HCT116 (cell line): ENCODE results near the gene MAPK8IP3. TPM values are rescaled to one million over a fixed set of nuclear protein-coding genes. Genes with fewer than 3 reads are reported as not detected.

ENCODE experiments used
- ATAC-seq: fragments of 200-7000 bp; cut with Tn5 transposase; 2 replicates; pipeline ENCODE4 v1.9.1; 2020; ENCODE audit warnings: mild to moderate bottlenecking, moderate library complexity
- BruUV-seq: library from RNA; stranded (reverse); fragments of 400-500 nt; replicated peaks from 2 replicates; lab custom pipeline; 2021; lab: Mats Ljungman, UMichigan
- CTCF ChIA-PET: fragments of 300-600 bp; sonication (Branson Sonifier 250); formaldehyde crosslinking; loops from one replicate; lab custom pipeline; 2021; ENCODE audit warnings: antibody characterized with exemption; lab: Charles Lee
- POLR2A ChIA-PET: fragments of 300-600, 350-600 bp; sonication (Branson Sonifier 250); formaldehyde crosslinking; loops from one replicate; lab custom pipeline; 2021; ENCODE audit warnings: antibody characterized with exemption; lab: Charles Lee
- RAD21 ChIA-PET, 2 experiments: fragments of 300-600 bp; sonication (Branson Sonifier 250); formaldehyde crosslinking; loops; one replicate each; lab custom pipeline; 2023; ENCODE audit warnings: low total read pairs in 2 of 2; ENCODE audit not compliant: uncharacterized antibody in 2 of 2, unreplicated experiment in 2 of 2, low non-redundant PET in 1 of 2; lab: Charles Lee
- DNase-seq: peaks from one replicate; pipeline ENCODE4 v3.0.0-alpha.2; 2010; ENCODE audit warnings: low read depth, low spot score
- H2AFZ ChIP-seq: fragments of 200-600 bp; shearing (Covaris generic), sonication (generic); 2 replicates; pipeline ENCODE4 v1.6.1; 2017; ENCODE audit warnings: low read depth, mixed run types, mixed read lengths, antibody characterized with exemption, low read length; ENCODE audit not compliant: poor library complexity, severe bottlenecking
- H3K27ac ChIP-seq: 2 replicates; pipeline ENCODE4 v1.5.1; 2012; ENCODE audit warnings: low read depth, low read length
- H3K27me3 ChIP-seq: fragments of 200-600 bp; sonication (generic); 2 replicates; pipeline ENCODE4 v1.6.1; 2016; ENCODE audit warnings: mixed run types, low read length, mixed read lengths; ENCODE audit not compliant: insufficient read depth
- H3K36me3 ChIP-seq, 2 experiments: fragments of 200-500 bp in 1 of 2; fragments of 200-600 bp in 1 of 2; sonication (Bioruptor generic) in 1 of 2; sonication (generic) in 1 of 2; 2 replicates each; pipeline versions ENCODE4 v1.5.1 to v1.6.1; 2014 to 2016; ENCODE audit warnings: low read length in 2 of 2, inconsistent platforms in 1 of 2, mixed read lengths in 1 of 2, mixed run types in 1 of 2; ENCODE audit not compliant: insufficient read depth in 2 of 2, control insufficient read depth in 1 of 2
- H3K4me1 ChIP-seq, 2 experiments: fragments of 200-600 bp in 1 of 2; sonication (generic) in 1 of 2; 2 replicates each; pipeline versions ENCODE4 v1.5.1 to v1.6.1; 2012 to 2017; ENCODE audit warnings: low read length in 2 of 2, inconsistent platforms in 1 of 2, mild to moderate bottlenecking in 1 of 2, mixed read lengths in 1 of 2, mixed run types in 1 of 2, moderate library complexity in 1 of 2; ENCODE audit not compliant: insufficient read depth in 2 of 2, control insufficient read depth in 1 of 2
- H3K4me2 ChIP-seq: fragments of 200-600 bp; sonication (generic); 2 replicates; pipeline ENCODE4 v1.6.1; 2017; ENCODE audit warnings: mixed run types, low read length, mixed read lengths
- H3K4me3 ChIP-seq, 2 experiments: fragments of 200-600 bp in 1 of 2; sonication (generic) in 1 of 2; replicated peaks in 1 of 2; 2 replicates each; pipeline ENCODE4 v1.5.1; 2011 to 2016; ENCODE audit warnings: low read length in 2 of 2, control low read depth in 1 of 2, low read depth in 1 of 2, mild to moderate bottlenecking in 1 of 2, mixed read lengths in 1 of 2, mixed run types in 1 of 2
- H3K79me2 ChIP-seq: fragments of 200-600 bp; sonication (generic); 2 replicates; pipeline ENCODE4 v1.6.1; 2017; ENCODE audit warnings: mild to moderate bottlenecking, mixed run types, low read length, moderate library complexity, mixed read lengths; ENCODE audit not compliant: insufficient read depth
- H3K9ac ChIP-seq: fragments of 200-600 bp; sonication (generic); 2 replicates; pipeline ENCODE4 v1.6.1; 2016; ENCODE audit warnings: low read length, mixed read lengths
- H3K9me2 ChIP-seq: fragments of 200-600 bp; sonication (generic), shearing (Covaris generic); 2 replicates; pipeline ENCODE4 v1.6.1; 2017; ENCODE audit warnings: mixed run types, mild to moderate bottlenecking, moderate library complexity; ENCODE audit not compliant: insufficient read depth
- H3K9me3 ChIP-seq, 2 experiments: fragments of 200-500 bp in 1 of 2; fragments of 200-600 bp in 1 of 2; sonication (Bioruptor generic) in 1 of 2; sonication (generic) in 1 of 2; 2 replicates each; pipeline ENCODE4 v1.6.1; 2014 to 2017; ENCODE audit warnings: low read length in 2 of 2, mixed read lengths in 2 of 2, inconsistent platforms in 1 of 2, low read depth in 1 of 2, mild to moderate bottlenecking in 1 of 2, mixed run types in 1 of 2, moderate library complexity in 1 of 2; ENCODE audit not compliant: control insufficient read depth in 1 of 2, insufficient read depth in 1 of 2
- H4K20me1 ChIP-seq: fragments of 200-600 bp; sonication (generic), shearing (Covaris generic); 2 replicates; pipeline ENCODE4 v1.6.1; 2017; ENCODE audit warnings: mixed run types, mild to moderate bottlenecking, moderate library complexity; ENCODE audit not compliant: insufficient read depth
- ELF1 ChIP-seq: IDR thresholded peaks from 2 replicates; pipeline ENCODE4 v1.6.1; 2012; ENCODE audit warnings: low read depth, borderline replicate concordance
- EZH2 ChIP-seq: fragments of 200-600 bp; sonication (generic); IDR thresholded peaks from 2 replicates; pipeline ENCODE4 v1.6.1; 2017; ENCODE audit warnings: antibody characterized with exemption, mixed run types
- JUND ChIP-seq: IDR thresholded peaks from 2 replicates; pipeline ENCODE4 v1.6.1; 2012
- POLR2AphosphoS5 ChIP-seq: IDR thresholded peaks from 2 replicates; pipeline ENCODE4 v1.6.1; 2011; ENCODE audit warnings: mild to moderate bottlenecking, low read depth, low read length, moderate library complexity
- SIN3A ChIP-seq: IDR thresholded peaks from 2 replicates; pipeline ENCODE4 v1.6.1; 2012; ENCODE audit warnings: low read depth
- SRF ChIP-seq: IDR thresholded peaks from 2 replicates; pipeline ENCODE4 v1.6.1; 2012; ENCODE audit warnings: low read depth
- TCF7L2 ChIP-seq: IDR thresholded peaks from 2 replicates; pipeline ENCODE4 v1.7.0; 2011; ENCODE audit warnings: borderline replicate concordance, inconsistent platforms; ENCODE audit not compliant: insufficient read depth, insufficient read length; ENCODE audit errors: extremely low read depth
- YY1 ChIP-seq: IDR thresholded peaks from 2 replicates; pipeline ENCODE4 v1.6.1; 2011; ENCODE audit warnings: low read length, low read depth, moderate library complexity, mild to moderate bottlenecking; ENCODE audit not compliant: insufficient replicate concordance; ENCODE audit errors: extremely low read depth
- ZNF274 ChIP-seq: fragments of 200-500 bp; sonication (Bioruptor generic); IDR thresholded peaks from 2 replicates; pipeline ENCODE4 v1.6.1; 2014; ENCODE audit warnings: mild to moderate bottlenecking, low read depth, low read length, inconsistent platforms
- intact Hi-C: fragments of 100-400 bp; cut with micrococcal nuclease; formaldehyde crosslinking; loops from 2 replicates; pipeline ENCODE4 v1.10.0; 2022
- total RNA-seq: library from RNA; stranded (reverse); gene quantifications from one replicate; pipeline ENCODE4 v1.2.1, GENCODE V29; 2021; ENCODE audit not compliant: unreplicated experiment
- TF ChIP-seq, protein P1 (sequence below): IDR thresholded peaks from 2 replicates; pipeline ENCODE4 v1.6.1; 2011; ENCODE audit warnings: mild to moderate bottlenecking, low read length, moderate library complexity; ENCODE audit not compliant: insufficient replicate concordance; ENCODE audit errors: extremely low read depth
- TF ChIP-seq, protein P2 (sequence below): IDR thresholded peaks from 2 replicates; pipeline ENCODE4 v1.6.1; 2012; ENCODE audit warnings: low read depth
- TF ChIP-seq, protein P3 (sequence below), 3 experiments: fragments of 200-600 bp in 1 of 3; sonication (generic) in 1 of 3; IDR thresholded peaks in 2 of 3; conservative IDR thresholded peaks in 1 of 3; 2 replicates each; pipeline ENCODE4 v1.5.1; 2012 to 2017; ENCODE audit warnings: low read depth in 2 of 3, low read length in 2 of 3, antibody characterized with exemption in 1 of 3, borderline replicate concordance in 1 of 3, control low read depth in 1 of 3, mild to moderate bottlenecking in 1 of 3, mixed read lengths in 1 of 3, mixed run types in 1 of 3, moderate library complexity in 1 of 3; ENCODE audit not compliant: insufficient read depth in 1 of 3

The MAPK8IP3 gene
- total RNA-seq, 1 experiment from 2014 or later, result 75.3 TPM

DNA sequence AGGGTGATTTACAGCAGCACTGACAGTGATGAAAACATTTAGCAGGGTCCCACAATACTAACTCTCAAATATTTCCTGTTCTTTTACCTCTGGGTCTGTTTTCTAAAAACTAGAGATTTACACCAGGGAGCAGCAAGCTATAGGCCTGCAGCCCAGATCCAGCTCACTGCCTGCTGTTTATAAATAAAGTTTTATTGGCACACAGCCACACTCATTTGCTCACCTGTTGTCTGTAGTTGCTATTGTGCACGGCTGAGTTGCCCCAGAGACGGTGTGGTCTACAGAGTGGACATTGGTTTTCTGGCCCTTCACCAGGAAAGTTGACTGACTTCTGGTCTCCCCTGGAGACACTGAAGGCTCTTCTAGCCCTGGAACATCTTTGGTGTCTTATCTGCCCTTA is 44.2 kb upstream of the MAPK8IP3 start:
- Histone ChIP-seq H2AFZ (no peak overlapping the region), H3K27me3 (no peaks in the 10 kb centered on the region), H3K4me3 (no peak overlapping the region), H3K79me2 (no peaks in the 10 kb centered on the region), H3K9me2 (no peaks in the 10 kb centered on the region), H3K9me3 (no peaks in the 10 kb centered on the region), H3K9ac (no peak overlapping the region), H3K27ac (no peak overlapping the region), H4K20me1 (no peaks in the 10 kb centered on the region), H3K4me1 (no peaks in the 10 kb centered on the region), H3K4me2 (no peak overlapping the region), H3K36me3 (peaks cover 19 to 30% of the 10 kb centered on the region in 2 experiments; a peak in 3 of 4 replicates)
- TF ChIP-seq JUND, result no peak
- ChIA-PET CTCF (no interaction called here), RAD21 (no interaction called here), POLR2A (no interaction called here)
- no peak for ATAC-seq
- no peak for DNase-seq
- intact Hi-C loops, result no loop called here
- no TSS peak for BruUV-seq

DNA sequence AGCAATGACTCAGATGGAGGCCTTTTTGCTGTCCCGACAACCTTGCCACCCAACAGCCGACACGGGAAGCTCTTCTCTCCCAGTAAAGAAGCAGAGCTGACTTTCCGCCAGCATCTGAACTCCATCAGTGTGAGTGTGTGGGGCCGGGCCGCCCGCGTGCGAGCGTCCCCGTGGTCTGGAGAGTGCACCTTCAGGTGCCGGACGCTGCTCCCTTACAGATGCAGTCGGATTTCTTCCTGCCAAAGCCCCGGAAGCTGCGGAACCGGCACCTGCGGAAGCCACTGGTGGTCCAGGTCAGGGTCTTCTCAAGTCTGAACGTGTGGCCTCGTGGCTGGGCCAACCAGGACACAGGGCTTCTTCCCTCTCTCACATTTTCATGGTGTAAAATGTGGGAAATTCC is 43.5 kb upstream of the MAPK8IP3 start:
- RAD21 ChIA-PET, result no interaction called here
- Histone ChIP-seq H4K20me1 (no peaks in the 10 kb centered on the region), H3K4me1 (no peaks in the 10 kb centered on the region), H3K4me2 (no peak overlapping the region), H3K79me2 (no peaks in the 10 kb centered on the region), H3K4me3 (no peak overlapping the region), H3K27ac (no peak overlapping the region), H3K36me3 (peaks cover 19 to 34% of the 10 kb centered on the region in 2 experiments; a peak in 3 of 4 replicates), H3K9me3 (no peaks in the 10 kb centered on the region), H3K9me2 (no peaks in the 10 kb centered on the region), H3K9ac (no peak overlapping the region), H2AFZ (no peak overlapping the region), H3K27me3 (no peaks in the 10 kb centered on the region)
- intact Hi-C loops, result no loop called here
- no TSS peak for BruUV-seq
- ATAC-seq (no peak), DNase-seq (no peak)
- POLR2A ChIA-PET, result no interaction called here
- CTCF ChIA-PET, result no interaction called here
- TF ChIP-seq ZNF274 (no peak), ELF1 (no peak), POLR2AphosphoS5 (no peak), SIN3A (no peak), YY1 (no peak), JUND (no peak), SRF (no peak), EZH2 (no peak), TCF7L2 (no peak)
- TF ChIP-seq, protein P1, sequence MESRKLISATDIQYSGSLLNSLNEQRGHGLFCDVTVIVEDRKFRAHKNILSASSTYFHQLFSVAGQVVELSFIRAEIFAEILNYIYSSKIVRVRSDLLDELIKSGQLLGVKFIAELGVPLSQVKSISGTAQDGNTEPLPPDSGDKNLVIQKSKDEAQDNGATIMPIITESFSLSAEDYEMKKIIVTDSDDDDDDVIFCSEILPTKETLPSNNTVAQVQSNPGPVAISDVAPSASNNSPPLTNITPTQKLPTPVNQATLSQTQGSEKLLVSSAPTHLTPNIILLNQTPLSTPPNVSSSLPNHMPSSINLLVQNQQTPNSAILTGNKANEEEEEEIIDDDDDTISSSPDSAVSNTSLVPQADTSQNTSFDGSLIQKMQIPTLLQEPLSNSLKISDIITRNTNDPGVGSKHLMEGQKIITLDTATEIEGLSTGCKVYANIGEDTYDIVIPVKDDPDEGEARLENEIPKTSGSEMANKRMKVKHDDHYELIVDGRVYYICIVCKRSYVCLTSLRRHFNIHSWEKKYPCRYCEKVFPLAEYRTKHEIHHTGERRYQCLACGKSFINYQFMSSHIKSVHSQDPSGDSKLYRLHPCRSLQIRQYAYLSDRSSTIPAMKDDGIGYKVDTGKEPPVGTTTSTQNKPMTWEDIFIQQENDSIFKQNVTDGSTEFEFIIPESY, result no peak
- TF ChIP-seq, protein P2, sequence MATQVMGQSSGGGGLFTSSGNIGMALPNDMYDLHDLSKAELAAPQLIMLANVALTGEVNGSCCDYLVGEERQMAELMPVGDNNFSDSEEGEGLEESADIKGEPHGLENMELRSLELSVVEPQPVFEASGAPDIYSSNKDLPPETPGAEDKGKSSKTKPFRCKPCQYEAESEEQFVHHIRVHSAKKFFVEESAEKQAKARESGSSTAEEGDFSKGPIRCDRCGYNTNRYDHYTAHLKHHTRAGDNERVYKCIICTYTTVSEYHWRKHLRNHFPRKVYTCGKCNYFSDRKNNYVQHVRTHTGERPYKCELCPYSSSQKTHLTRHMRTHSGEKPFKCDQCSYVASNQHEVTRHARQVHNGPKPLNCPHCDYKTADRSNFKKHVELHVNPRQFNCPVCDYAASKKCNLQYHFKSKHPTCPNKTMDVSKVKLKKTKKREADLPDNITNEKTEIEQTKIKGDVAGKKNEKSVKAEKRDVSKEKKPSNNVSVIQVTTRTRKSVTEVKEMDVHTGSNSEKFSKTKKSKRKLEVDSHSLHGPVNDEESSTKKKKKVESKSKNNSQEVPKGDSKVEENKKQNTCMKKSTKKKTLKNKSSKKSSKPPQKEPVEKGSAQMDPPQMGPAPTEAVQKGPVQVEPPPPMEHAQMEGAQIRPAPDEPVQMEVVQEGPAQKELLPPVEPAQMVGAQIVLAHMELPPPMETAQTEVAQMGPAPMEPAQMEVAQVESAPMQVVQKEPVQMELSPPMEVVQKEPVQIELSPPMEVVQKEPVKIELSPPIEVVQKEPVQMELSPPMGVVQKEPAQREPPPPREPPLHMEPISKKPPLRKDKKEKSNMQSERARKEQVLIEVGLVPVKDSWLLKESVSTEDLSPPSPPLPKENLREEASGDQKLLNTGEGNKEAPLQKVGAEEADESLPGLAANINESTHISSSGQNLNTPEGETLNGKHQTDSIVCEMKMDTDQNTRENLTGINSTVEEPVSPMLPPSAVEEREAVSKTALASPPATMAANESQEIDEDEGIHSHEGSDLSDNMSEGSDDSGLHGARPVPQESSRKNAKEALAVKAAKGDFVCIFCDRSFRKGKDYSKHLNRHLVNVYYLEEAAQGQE, result no peak
- TF ChIP-seq, protein P3, sequence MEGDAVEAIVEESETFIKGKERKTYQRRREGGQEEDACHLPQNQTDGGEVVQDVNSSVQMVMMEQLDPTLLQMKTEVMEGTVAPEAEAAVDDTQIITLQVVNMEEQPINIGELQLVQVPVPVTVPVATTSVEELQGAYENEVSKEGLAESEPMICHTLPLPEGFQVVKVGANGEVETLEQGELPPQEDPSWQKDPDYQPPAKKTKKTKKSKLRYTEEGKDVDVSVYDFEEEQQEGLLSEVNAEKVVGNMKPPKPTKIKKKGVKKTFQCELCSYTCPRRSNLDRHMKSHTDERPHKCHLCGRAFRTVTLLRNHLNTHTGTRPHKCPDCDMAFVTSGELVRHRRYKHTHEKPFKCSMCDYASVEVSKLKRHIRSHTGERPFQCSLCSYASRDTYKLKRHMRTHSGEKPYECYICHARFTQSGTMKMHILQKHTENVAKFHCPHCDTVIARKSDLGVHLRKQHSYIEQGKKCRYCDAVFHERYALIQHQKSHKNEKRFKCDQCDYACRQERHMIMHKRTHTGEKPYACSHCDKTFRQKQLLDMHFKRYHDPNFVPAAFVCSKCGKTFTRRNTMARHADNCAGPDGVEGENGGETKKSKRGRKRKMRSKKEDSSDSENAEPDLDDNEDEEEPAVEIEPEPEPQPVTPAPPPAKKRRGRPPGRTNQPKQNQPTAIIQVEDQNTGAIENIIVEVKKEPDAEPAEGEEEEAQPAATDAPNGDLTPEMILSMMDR (IDR thresholded peaks at IDR 0.05 in 2 of 3, conservative IDR thresholded peaks at IDR 0.05 in 1 of 3; ENCODE audit: borderline replicate concordance in 1 of 3, insufficient read depth in 1 of 3, low read depth in 2 of 3, low read length in 2 of 3), result no peak
